HepG2 (cell line): Measurements from ENCODE around the gene ATF1. TPM values are rescaled to one million over a fixed set of nuclear protein-coding genes. Genes with fewer than 3 reads are reported as not detected.

ENCODE experiments used
- AGO1 ChIP-seq: fragments of 200-400 bp; formaldehyde crosslinking; IDR thresholded peaks from 2 replicates; pipeline ENCODE4 v1.6.1; 2017; ENCODE audit warnings: mild to moderate bottlenecking, low read depth, low read length, moderate library complexity; ENCODE audit not compliant: poor library complexity, severe bottlenecking
- ATF7-NPFF ChIP-seq: sonication (generic); formaldehyde crosslinking; IDR thresholded peaks from 2 replicates; pipeline ENCODE4 v1.8.1; 2023; ENCODE audit warnings: mild to moderate bottlenecking, low read depth, missing genetic modification reagents, moderate library complexity
- CHD2 ChIP-seq: IDR thresholded peaks from 2 replicates; pipeline ENCODE4 v1.6.1; 2011; ENCODE audit warnings: low read depth, low read length, improper control_type of control experiment
- ERF ChIP-seq: IDR thresholded peaks from 2 replicates; pipeline ENCODE4 v1.6.1; 2018; ENCODE audit warnings: missing biosample characterization, missing genetic modification reagents
- HOXA7 ChIP-seq: sonication (generic); formaldehyde crosslinking; IDR thresholded peaks from 2 replicates; pipeline ENCODE4 v1.8.1; 2022; ENCODE audit warnings: mild to moderate bottlenecking, missing genetic modification reagents, moderate library complexity
- KDM6A ChIP-seq: IDR thresholded peaks from 2 replicates; pipeline ENCODE4 v1.6.1; 2016; ENCODE audit warnings: low read depth
- MAZ ChIP-seq, 2 experiments: sonication (generic) in 1 of 2; formaldehyde crosslinking in 1 of 2; IDR thresholded peaks; 2 replicates each; pipeline versions ENCODE4 v1.5.0 to v1.6.1; 2012 to 2020; ENCODE audit warnings: low read depth in 2 of 2, mild to moderate bottlenecking in 2 of 2, borderline replicate concordance in 1 of 2, improper control_type of control experiment in 1 of 2, low read length in 1 of 2, missing genetic modification reagents in 1 of 2, moderate library complexity in 1 of 2
- NONO ChIP-seq, 2 experiments: fragments of 450-650 bp in 1 of 2; sonication (generic) in 1 of 2; formaldehyde crosslinking in 1 of 2; IDR thresholded peaks in 1 of 2; conservative IDR thresholded peaks in 1 of 2; 2 replicates each; pipeline versions ENCODE4 v1.6.1 to v1.8.0; 2017 to 2022; ENCODE audit warnings: mild to moderate bottlenecking in 1 of 2, missing genetic modification reagents in 1 of 2, moderate library complexity in 1 of 2
- PHB2 ChIP-seq: fragments of 450-650 bp; IDR thresholded peaks from 2 replicates; pipeline ENCODE4 v1.6.1; 2018; ENCODE audit not compliant: partially characterized antibody
- RBM39 ChIP-seq: fragments of 200-400 bp; formaldehyde crosslinking; IDR thresholded peaks from one replicate; pipeline ENCODE4 v1.6.1; 2018; ENCODE audit warnings: antibody characterized with exemption, mild to moderate bottlenecking, low read depth, low read length; ENCODE audit not compliant: poor library complexity, severe bottlenecking
- RFXAP ChIP-seq: sonication (generic); formaldehyde crosslinking; IDR thresholded peaks from 2 replicates; pipeline ENCODE4 v1.4.0; 2020; ENCODE audit warnings: missing genetic modification reagents, borderline replicate concordance
- SP140L ChIP-seq: sonication (generic); formaldehyde crosslinking; IDR thresholded peaks from 2 replicates; pipeline ENCODE4 v1.4.0; 2020; ENCODE audit warnings: missing genetic modification reagents, borderline replicate concordance
- TAF15 ChIP-seq: fragments of 200-400 bp; formaldehyde crosslinking; IDR thresholded peaks from one replicate; pipeline ENCODE4 v1.6.1; 2018; ENCODE audit warnings: mild to moderate bottlenecking, low read depth, low read length; ENCODE audit not compliant: poor library complexity, severe bottlenecking
- TARDBP ChIP-seq: sonication (generic); formaldehyde crosslinking; IDR thresholded peaks from 2 replicates; pipeline ENCODE4 v1.8.0; 2022; ENCODE audit warnings: mild to moderate bottlenecking, missing genetic modification reagents
- ZMAT3 ChIP-seq: sonication (generic); formaldehyde crosslinking; conservative IDR thresholded peaks from 2 replicates; pipeline ENCODE4 v1.7.0; 2021; ENCODE audit warnings: missing genetic modification reagents
- ZNF333 ChIP-seq: sonication (generic); formaldehyde crosslinking; IDR thresholded peaks from 2 replicates; pipeline ENCODE4 v1.4.0; 2020; ENCODE audit warnings: mild to moderate bottlenecking, missing genetic modification reagents, borderline replicate concordance
- ZNF570 ChIP-seq: sonication (generic); formaldehyde crosslinking; IDR thresholded peaks from 2 replicates; pipeline ENCODE4 v1.4.0; 2020; ENCODE audit warnings: mild to moderate bottlenecking, missing genetic modification reagents, borderline replicate concordance
- ZNF607 ChIP-seq: sonication (generic); formaldehyde crosslinking; IDR thresholded peaks from 2 replicates; pipeline ENCODE4 v1.5.1; 2020; ENCODE audit warnings: missing genetic modification reagents, mild to moderate bottlenecking, borderline replicate concordance
- ZNF768 ChIP-seq: sonication (generic); formaldehyde crosslinking; IDR thresholded peaks from 2 replicates; pipeline ENCODE4 v1.4.0; 2020; ENCODE audit warnings: missing genetic modification reagents
- polyA plus RNA-seq, 8 experiments: library from polyadenylated mRNA; depleted of rRNA in 3 of 8; stranded (reverse) in 7 of 8; unstranded in 1 of 8; fragments of >200 nt; fragmentation: Illumina TruSeq in 4 of 8; extraction: Trizol in 4 of 8; gene quantifications; 2 replicates each; pipeline versions ENCODE4 v1.2.1 to v1.2.3, GENCODE V29; 2011 to 2016; ENCODE audit warnings: low read depth in 4 of 8, missing spikeins in 1 of 8, mixed read lengths in 1 of 8; ENCODE audit not compliant: insufficient read depth in 1 of 8
- total RNA-seq, 5 experiments: library from RNA; depleted of rRNA; stranded (reverse); fragments of >200 nt; fragmentation: Illumina TruSeq; extraction: Trizol; gene quantifications; 2 replicates each; pipeline ENCODE4 v1.2.3, GENCODE V29; 2016; ENCODE audit warnings: low read depth in 1 of 5
- TF ChIP-seq, protein P1 (sequence below): sonication (generic); formaldehyde crosslinking; IDR thresholded peaks from 2 replicates; pipeline ENCODE4 v1.8.1; 2023; ENCODE audit warnings: missing genetic modification reagents, mild to moderate bottlenecking, borderline replicate concordance
- TF ChIP-seq, protein P2 (sequence below): sonication (generic); formaldehyde crosslinking; IDR thresholded peaks from 2 replicates; pipeline ENCODE4 v1.8.1; 2023; ENCODE audit warnings: mild to moderate bottlenecking, missing genetic modification reagents
- TF ChIP-seq, protein P3 (sequence below): sonication (generic); formaldehyde crosslinking; conservative IDR thresholded peaks from 2 replicates; pipeline ENCODE4 v1.4.0; 2020; ENCODE audit warnings: missing genetic modification reagents
- TF ChIP-seq, protein P4 (sequence below): sonication (generic); formaldehyde crosslinking; IDR thresholded peaks from 2 replicates; pipeline ENCODE4 v1.4.0; 2020; ENCODE audit warnings: missing genetic modification reagents, borderline replicate concordance

Gene ATF1
- total and polyA plus RNA-seq, 2 of the 13 experiments (the other 11 are each of a cell fraction or from before 2014, with no cell fraction given), result 29.3 to 52.0 TPM

DNA sequence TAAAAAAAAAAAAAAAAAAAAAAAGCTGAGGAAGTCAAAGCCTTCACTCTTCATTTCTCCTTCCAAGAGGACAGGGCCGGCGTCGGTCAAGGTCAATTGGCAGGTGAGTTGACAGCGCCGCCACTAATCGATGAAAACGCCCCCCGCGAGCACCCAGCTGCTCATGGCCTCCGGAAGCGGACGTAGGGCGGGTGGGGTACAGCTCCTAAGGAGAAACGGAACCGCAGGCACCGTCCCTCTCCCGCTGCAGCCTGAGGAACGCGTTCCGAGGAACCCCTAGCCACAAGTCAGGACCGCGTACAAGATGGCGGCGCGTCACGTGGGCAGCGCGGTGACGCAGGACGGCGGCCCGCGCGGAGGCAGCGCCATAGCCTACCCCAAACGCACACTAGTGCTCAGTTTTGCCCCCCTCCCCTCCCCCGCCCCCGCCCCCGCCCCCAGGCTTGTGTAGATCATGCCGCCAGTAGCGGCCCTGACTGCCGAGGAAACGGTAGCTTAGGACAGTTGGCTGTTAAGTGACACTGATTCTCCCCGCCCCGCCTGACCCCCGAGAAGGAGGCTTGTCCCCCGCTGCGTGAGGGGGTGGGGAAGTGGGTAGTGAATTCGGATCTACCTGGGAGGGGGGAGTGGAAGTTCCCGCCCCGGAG lies at the start of gene ATF1 (continued):
- TF ChIP-seq, protein P1, sequence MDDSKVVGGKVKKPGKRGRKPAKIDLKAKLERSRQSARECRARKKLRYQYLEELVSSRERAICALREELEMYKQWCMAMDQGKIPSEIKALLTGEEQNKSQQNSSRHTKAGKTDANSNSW (CRISPR knock-in tag), result 0 out of 2 replicates have a peak, but pooled peaks have one; percentile 38
- peak; percentile 66; the same call in 1 of the 2 replicates for TF ChIP-seq ATF7-NPFF (CRISPR knock-in tag)
- TF ChIP-seq MAZ (IDR thresholded peaks at IDR 0.05; ENCODE audit: borderline replicate concordance, low read depth, low read length), result peak; percentile 83; the same call in 1 of the 2 replicates
- TF ChIP-seq MAZ (CRISPR knock-in tag; IDR thresholded peaks at IDR 0.05; ENCODE audit: low read depth), result peak; percentile 86
- TF ChIP-seq, protein P2, sequence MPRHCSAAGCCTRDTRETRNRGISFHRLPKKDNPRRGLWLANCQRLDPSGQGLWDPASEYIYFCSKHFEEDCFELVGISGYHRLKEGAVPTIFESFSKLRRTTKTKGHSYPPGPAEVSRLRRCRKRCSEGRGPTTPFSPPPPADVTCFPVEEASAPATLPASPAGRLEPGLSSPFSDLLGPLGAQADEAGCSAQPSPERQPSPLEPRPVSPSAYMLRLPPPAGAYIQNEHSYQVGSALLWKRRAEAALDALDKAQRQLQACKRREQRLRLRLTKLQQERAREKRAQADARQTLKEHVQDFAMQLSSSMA (CRISPR knock-in tag), result peak; percentile 77; the same call in 1 of the 2 replicates
- TF ChIP-seq ZNF768 (CRISPR knock-in tag), result no peak
- TF ChIP-seq NONO (IDR thresholded peaks at IDR 0.05), result no peak
- TF ChIP-seq NONO (CRISPR knock-in tag; conservative IDR thresholded peaks at IDR 0.05), result peak; percentile 51; the same call in 1 of the 2 replicates
- TF ChIP-seq PHB2, result no peak
- TF ChIP-seq RFXAP (CRISPR knock-in tag), result 0 out of 2 replicates have a peak, but pooled peaks have one; percentile 39
- TF ChIP-seq, protein P3, sequence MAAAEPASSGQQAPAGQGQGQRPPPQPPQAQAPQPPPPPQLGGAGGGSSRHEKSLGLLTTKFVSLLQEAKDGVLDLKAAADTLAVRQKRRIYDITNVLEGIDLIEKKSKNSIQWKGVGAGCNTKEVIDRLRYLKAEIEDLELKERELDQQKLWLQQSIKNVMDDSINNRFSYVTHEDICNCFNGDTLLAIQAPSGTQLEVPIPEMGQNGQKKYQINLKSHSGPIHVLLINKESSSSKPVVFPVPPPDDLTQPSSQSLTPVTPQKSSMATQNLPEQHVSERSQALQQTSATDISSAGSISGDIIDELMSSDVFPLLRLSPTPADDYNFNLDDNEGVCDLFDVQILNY (CRISPR knock-in tag), result 0 out of 2 replicates have a peak, but pooled peaks have one; percentile 23
- no peak for TF ChIP-seq TAF15
- TF ChIP-seq AGO1, result peak; percentile 38
- TF ChIP-seq ERF (CRISPR knock-in tag), result peak; percentile 72; the same call in 1 of the 2 replicates
- no peak for TF ChIP-seq CHD2
- TF ChIP-seq ZNF607 (CRISPR knock-in tag), result peak; percentile 79; the same call in 1 of the 2 replicates
- TF ChIP-seq ZMAT3 (CRISPR knock-in tag), result peak; percentile 85
- TF ChIP-seq ZNF570 (CRISPR knock-in tag), result no peak
- peak; percentile 50 for TF ChIP-seq RBM39
- no peak for TF ChIP-seq SP140L
- no peak; the same call in 1 of the 2 replicates for TF ChIP-seq HOXA7
- no peak for TF ChIP-seq ZNF333 (CRISPR knock-in tag)
- no peak for TF ChIP-seq TARDBP (CRISPR knock-in tag)
- TF ChIP-seq KDM6A (CRISPR knock-in tag), result no peak
- TF ChIP-seq, protein P4, sequence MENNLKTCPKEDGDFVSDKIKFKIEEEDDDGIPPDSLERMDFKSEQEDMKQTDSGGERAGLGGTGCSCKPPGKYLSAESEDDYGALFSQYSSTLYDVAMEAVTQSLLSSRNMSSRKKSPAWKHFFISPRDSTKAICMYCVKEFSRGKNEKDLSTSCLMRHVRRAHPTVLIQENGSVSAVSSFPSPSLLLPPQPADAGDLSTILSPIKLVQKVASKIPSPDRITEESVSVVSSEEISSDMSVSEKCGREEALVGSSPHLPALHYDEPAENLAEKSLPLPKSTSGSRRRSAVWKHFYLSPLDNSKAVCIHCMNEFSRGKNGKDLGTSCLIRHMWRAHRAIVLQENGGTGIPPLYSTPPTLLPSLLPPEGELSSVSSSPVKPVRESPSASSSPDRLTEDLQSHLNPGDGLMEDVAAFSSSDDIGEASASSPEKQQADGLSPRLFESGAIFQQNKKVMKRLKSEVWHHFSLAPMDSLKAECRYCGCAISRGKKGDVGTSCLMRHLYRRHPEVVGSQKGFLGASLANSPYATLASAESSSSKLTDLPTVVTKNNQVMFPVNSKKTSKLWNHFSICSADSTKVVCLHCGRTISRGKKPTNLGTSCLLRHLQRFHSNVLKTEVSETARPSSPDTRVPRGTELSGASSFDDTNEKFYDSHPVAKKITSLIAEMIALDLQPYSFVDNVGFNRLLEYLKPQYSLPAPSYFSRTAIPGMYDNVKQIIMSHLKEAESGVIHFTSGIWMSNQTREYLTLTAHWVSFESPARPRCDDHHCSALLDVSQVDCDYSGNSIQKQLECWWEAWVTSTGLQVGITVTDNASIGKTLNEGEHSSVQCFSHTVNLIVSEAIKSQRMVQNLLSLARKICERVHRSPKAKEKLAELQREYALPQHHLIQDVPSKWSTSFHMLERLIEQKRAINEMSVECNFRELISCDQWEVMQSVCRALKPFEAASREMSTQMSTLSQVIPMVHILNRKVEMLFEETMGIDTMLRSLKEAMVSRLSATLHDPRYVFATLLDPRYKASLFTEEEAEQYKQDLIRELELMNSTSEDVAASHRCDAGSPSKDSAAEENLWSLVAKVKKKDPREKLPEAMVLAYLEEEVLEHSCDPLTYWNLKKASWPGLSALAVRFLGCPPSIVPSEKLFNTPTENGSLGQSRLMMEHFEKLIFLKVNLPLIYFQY (CRISPR knock-in tag), result no peak
